Fibroblast of lung (primary cell): Measurements from ENCODE around the gene SYNJ2.

Source experiments
- EZH2 ChIP-seq: IDR thresholded peaks from 2 replicates; pipeline ENCODE4 v1.5.1; 2012; ENCODE audit warnings: low read length, control low read depth, mild to moderate bottlenecking; ENCODE audit errors: missing control alignments
- TF ChIP-seq, protein P1 (sequence below), 2 donors: IDR thresholded peaks in 1 of 2; conservative IDR thresholded peaks in 1 of 2; 1 replicate in 1 of 2; 2 replicates in 1 of 2; pipeline ENCODE4 v1.5.1; 2011 to 2012; ENCODE audit warnings: low read length in 2 of 2, control low read depth in 1 of 2, inconsistent platforms in 1 of 2, low read depth in 1 of 2, mild to moderate bottlenecking in 1 of 2

- TF ChIP-seq, protein P1, sequence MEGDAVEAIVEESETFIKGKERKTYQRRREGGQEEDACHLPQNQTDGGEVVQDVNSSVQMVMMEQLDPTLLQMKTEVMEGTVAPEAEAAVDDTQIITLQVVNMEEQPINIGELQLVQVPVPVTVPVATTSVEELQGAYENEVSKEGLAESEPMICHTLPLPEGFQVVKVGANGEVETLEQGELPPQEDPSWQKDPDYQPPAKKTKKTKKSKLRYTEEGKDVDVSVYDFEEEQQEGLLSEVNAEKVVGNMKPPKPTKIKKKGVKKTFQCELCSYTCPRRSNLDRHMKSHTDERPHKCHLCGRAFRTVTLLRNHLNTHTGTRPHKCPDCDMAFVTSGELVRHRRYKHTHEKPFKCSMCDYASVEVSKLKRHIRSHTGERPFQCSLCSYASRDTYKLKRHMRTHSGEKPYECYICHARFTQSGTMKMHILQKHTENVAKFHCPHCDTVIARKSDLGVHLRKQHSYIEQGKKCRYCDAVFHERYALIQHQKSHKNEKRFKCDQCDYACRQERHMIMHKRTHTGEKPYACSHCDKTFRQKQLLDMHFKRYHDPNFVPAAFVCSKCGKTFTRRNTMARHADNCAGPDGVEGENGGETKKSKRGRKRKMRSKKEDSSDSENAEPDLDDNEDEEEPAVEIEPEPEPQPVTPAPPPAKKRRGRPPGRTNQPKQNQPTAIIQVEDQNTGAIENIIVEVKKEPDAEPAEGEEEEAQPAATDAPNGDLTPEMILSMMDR (conservative IDR thresholded peaks at IDR 0.05 in 1 of 2, IDR thresholded peaks at IDR 0.05 in 1 of 2; ENCODE audit: low read depth in 1 of 2, low read length in 2 of 2) = no peak
- no peak for TF ChIP-seq EZH2
Measured at GRCh38 chr6:158027590-158028285, 46.1 kb downstream of the SYNJ2 start.
